Neural crest cell (in vitro differentiated cells): ENCODE results near the gene DISP3. TPM values are rescaled to one million over a fixed set of nuclear protein-coding genes. Genes with fewer than 3 reads are reported as not detected.

Experiments used
- DNase-seq: peaks from one replicate; pipeline ENCODE4 v3.0.0; 2021; ENCODE audit warnings: low read depth, mixed read lengths, low spot score
- H3K27ac Mint-ChIP-seq: one replicate; pipeline ENCODE4 v1.8.0; 2021; ENCODE audit warnings: mild to moderate bottlenecking, mixed read lengths; ENCODE audit not compliant: unreplicated experiment
- H3K27me3 Mint-ChIP-seq: 2 replicates; pipeline ENCODE4 v1.8.0; 2021; ENCODE audit warnings: low read depth, mild to moderate bottlenecking, mixed read lengths
- H3K36me3 Mint-ChIP-seq: 2 replicates; pipeline ENCODE4 v1.8.0; 2021; ENCODE audit warnings: low read depth, mild to moderate bottlenecking, mixed read lengths
- H3K4me1 Mint-ChIP-seq: 2 replicates; pipeline ENCODE4 v1.8.0; 2021; ENCODE audit warnings: mixed read lengths
- H3K4me3 Mint-ChIP-seq: one replicate; pipeline ENCODE4 v1.8.0; 2021; ENCODE audit warnings: mild to moderate bottlenecking, mixed read lengths
- H3K9me3 Mint-ChIP-seq: 2 replicates; pipeline ENCODE4 v1.8.0; 2021; ENCODE audit warnings: mixed read lengths
- total RNA-seq: library from RNA; stranded (reverse); gene quantifications from 2 replicates; pipeline ENCODE4 v1.2.1, GENCODE V29; 2021
- TF ChIP-seq, protein P1 (sequence below): fragments of 200-600 bp; sonication (generic); conservative IDR thresholded peaks from 2 replicates; pipeline ENCODE4 v1.5.0; 2021; ENCODE audit warnings: antibody characterized with exemption, mild to moderate bottlenecking

Gene DISP3
- total RNA-seq, 1 donor from 2014 or later: 9.1 TPM

DNA sequence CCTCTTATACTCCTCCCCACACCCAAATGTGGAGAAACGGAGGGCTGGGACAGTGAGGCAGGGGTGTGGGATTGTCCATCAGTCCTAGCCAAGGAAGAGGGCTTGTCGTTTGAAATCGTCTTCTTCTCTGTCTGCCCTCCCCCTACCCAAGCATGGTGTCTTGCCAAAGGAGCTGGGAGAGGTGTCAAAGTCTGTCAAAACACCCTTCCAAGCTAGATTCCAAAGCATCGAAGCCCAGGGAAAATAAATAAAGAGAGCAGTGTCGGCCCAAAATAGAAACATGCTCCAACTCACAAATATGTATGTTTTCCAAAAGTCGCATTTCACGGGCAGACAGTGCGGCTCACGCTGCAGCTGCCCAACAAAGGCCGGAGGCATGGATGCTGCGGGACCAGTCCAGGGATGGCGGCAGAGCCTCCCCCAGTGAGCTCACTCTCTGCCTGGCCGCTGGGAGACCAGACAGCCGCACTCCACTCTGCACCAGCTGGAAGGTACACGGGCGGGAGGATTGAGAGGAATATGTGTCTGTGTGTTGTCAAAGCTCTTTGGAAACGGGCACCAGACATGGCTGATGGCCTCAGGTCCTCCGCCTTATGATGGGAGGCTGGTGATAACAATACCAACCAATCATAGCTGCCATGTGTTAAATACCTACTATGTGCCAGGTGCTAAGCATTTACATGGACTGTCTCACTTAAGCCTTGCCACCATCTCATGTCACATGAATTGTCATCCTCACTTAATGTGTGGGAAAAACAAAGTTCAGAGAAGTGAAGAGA lies 3.9 kb downstream of the DISP3 start:
- Mint-ChIP-seq H3K36me3 (no peaks in the 10 kb centered on the region), H3K27ac (no peak overlapping the region), H3K4me1 (peaks cover 20% of the 10 kb centered on the region), H3K4me3 (no peak overlapping the region), H3K27me3 (peaks cover 33% of the 10 kb centered on the region), H3K9me3 (no peaks in the 10 kb centered on the region)
- TF ChIP-seq, protein P1, sequence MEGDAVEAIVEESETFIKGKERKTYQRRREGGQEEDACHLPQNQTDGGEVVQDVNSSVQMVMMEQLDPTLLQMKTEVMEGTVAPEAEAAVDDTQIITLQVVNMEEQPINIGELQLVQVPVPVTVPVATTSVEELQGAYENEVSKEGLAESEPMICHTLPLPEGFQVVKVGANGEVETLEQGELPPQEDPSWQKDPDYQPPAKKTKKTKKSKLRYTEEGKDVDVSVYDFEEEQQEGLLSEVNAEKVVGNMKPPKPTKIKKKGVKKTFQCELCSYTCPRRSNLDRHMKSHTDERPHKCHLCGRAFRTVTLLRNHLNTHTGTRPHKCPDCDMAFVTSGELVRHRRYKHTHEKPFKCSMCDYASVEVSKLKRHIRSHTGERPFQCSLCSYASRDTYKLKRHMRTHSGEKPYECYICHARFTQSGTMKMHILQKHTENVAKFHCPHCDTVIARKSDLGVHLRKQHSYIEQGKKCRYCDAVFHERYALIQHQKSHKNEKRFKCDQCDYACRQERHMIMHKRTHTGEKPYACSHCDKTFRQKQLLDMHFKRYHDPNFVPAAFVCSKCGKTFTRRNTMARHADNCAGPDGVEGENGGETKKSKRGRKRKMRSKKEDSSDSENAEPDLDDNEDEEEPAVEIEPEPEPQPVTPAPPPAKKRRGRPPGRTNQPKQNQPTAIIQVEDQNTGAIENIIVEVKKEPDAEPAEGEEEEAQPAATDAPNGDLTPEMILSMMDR: no peak
- DNase-seq: no peak

- Mint-ChIP-seq H3K4me3 (no peak overlapping the region), H3K4me1 (peaks cover 20% of the 10 kb centered on the region), H3K9me3 (no peaks in the 10 kb centered on the region), H3K27me3 (peaks cover 30% of the 10 kb centered on the region), H3K36me3 (no peaks in the 10 kb centered on the region), H3K27ac (no peak overlapping the region)
- TF ChIP-seq, protein P1: no peak
- no peak for DNase-seq
Measured at GRCh38 chr1:11483581-11484320, 4.8 kb downstream of the DISP3 start.

- DNase-seq: no peak
- Mint-ChIP-seq H3K4me3 (no peak overlapping the region), H3K9me3 (no peaks in the 10 kb centered on the region), H3K27ac (no peak overlapping the region), H3K27me3 (peaks cover 30% of the 10 kb centered on the region), H3K4me1 (peaks cover 20% of the 10 kb centered on the region), H3K36me3 (no peaks in the 10 kb centered on the region)
- TF ChIP-seq, protein P1: no peak
Measured at GRCh38 chr1:11484321-11484655, 5.3 kb downstream of the DISP3 start.

- Mint-ChIP-seq H3K9me3 (no peaks in the 10 kb centered on the region), H3K27me3 (peaks cover 25% of the 10 kb centered on the region), H3K36me3 (no peaks in the 10 kb centered on the region), H3K4me1 (peaks cover 17% of the 10 kb centered on the region), H3K27ac (no peak overlapping the region), H3K4me3 (no peak overlapping the region)
- no peak for DNase-seq
- TF ChIP-seq, protein P1: no peak
Measured at GRCh38 chr1:11485191-11485590, 6.2 kb downstream of the DISP3 start.

DNA sequence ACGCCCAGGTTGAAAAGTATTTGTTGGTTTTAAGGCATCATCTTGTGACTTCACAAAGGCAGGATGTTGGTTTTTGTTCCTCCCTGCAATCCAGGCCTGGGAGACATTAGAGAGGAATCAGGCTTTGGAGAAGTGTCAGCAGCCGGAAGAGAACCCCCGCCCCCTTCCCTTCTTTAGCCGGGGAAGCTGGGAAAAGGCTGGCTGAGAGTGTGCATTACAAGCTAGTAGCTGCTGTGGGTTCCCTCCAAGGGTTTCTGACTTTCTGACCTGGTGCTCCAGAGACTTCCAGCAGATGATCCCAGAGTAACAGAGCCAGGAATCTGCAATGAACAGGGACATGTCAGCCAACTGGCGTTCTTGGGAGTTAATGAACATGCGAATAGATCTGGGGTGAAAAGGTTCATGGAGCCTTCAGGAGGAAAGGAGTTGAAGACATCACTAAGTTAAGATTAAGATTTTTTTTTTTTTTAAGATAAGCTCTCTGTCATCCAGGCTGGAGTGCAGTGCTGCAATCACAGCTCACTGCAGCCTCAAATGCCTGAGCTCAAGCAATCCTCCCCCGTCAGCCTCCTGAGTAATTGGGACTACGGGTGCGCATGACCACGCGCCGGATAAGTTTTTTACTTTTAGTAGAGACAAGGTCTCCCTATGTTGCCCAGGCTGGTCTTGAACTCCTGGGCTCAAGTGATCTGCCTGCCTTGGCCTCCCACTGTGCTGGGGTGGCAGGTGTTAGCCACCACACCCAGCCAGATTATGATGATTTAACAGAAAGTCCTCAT lies 7.5 kb downstream of the DISP3 start:
- peaks cover 13% of the 10 kb centered on the region for H3K27me3 Mint-ChIP-seq
- TF ChIP-seq, protein P1: no peak
- H3K4me1 Mint-ChIP-seq: peaks cover 8% of the 10 kb centered on the region
- no peak overlapping the region for H3K4me3 Mint-ChIP-seq
- H3K9me3 Mint-ChIP-seq: no peaks in the 10 kb centered on the region
- no peaks in the 10 kb centered on the region for H3K36me3 Mint-ChIP-seq
- H3K27ac Mint-ChIP-seq: no peak overlapping the region
- DNase-seq: no peak
